Measurements from ENCODE around the gene HOXA3. TPM values are rescaled to one million over a fixed set of nuclear protein-coding genes. Genes with fewer than 3 reads are reported as not detected.

The HOXA3 gene
- total and polyA plus RNA-seq, 9 of the 15 experiments (the other 6 are each of a cell fraction or from before 2014, with no cell fraction given) = 0.04 to 0.13 TPM; not detected in 7

DNA sequence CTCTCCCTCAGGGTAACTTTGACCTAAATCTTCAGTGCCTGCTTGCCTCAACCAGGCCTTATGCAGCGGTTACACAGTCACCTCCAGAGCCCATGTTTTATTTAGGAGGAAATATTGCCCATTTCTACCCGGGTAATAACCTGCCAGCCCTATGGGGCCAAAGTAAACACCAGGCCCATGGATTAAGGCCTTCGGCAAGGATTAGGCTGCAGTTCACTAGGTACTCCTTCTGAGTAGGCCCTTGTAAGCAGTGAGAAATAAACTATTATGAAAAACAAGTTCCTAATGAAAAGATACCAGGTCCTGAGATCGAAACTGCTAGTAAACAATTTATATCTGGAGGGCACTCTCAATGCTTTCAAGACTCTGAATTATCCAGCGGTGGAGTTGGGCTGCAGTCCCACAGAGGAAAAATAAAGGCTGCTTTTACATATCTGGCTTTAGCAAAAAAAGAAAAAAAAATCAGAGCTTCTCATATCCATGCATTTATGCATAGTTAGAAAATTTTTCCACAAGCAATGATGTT, 25.5 kb upstream of the HOXA3 start:
- H3K79me2 ChIP-seq (ENCODE audit: control insufficient read depth, insufficient read depth, low read length) = no peaks in the 10 kb centered on the region
- TF ChIP-seq DIDO1 (tag; IDR thresholded peaks at IDR 0.05; ENCODE audit: low read depth) (no peak), ZNF384 (IDR thresholded peaks at IDR 0.05; ENCODE audit: low read depth, low read length) (no peak), ZNF184 (CRISPR knock-in tag; IDR thresholded peaks at IDR 0.05) (no peak), GATA2 (CRISPR knock-in tag; IDR thresholded peaks at IDR 0.05) (no peak), TCF7L2 (IDR thresholded peaks at IDR 0.05; ENCODE audit: low read depth, low read length) (no peak), XRCC5 (IDR thresholded peaks at IDR 0.05; ENCODE audit: low read depth, low read length) (no peak), NFIX (CRISPR knock-in tag; IDR thresholded peaks at IDR 0.05; ENCODE audit: low read depth) (no peak), EGR1 (conservative IDR thresholded peaks at IDR 0.05) (no peak), ZNF23 (CRISPR knock-in tag; IDR thresholded peaks at IDR 0.05) (no peak), ZNF695 (CRISPR knock-in tag; IDR thresholded peaks at IDR 0.05) (no peak), FOXM1 (IDR thresholded peaks at IDR 0.05; ENCODE audit: low read depth) (no peak), FOXM1 (CRISPR knock-in tag; IDR thresholded peaks at IDR 0.05; ENCODE audit: low read depth) (no peak), OTX1 (CRISPR knock-in tag; IDR thresholded peaks at IDR 0.05) (no peak), FOS (IDR thresholded peaks at IDR 0.05; ENCODE audit: extremely low read depth, insufficient read length) (no peak), HDAC3 (IDR thresholded peaks at IDR 0.05; ENCODE audit: borderline replicate concordance, partially characterized antibody) (no peak), ZNF316 (IDR thresholded peaks at IDR 0.05) (no peak), SRF (CRISPR knock-in tag; IDR thresholded peaks at IDR 0.05) (no peak), ZNF668 (CRISPR knock-in tag; IDR thresholded peaks at IDR 0.05) (no peak), SIX5 (IDR thresholded peaks at IDR 0.05; ENCODE audit: borderline replicate concordance in 1 of 2, insufficient read depth in 1 of 2, low read depth in 1 of 2, low read length in 2 of 2) (no peak)
- TF ChIP-seq, protein P1, sequence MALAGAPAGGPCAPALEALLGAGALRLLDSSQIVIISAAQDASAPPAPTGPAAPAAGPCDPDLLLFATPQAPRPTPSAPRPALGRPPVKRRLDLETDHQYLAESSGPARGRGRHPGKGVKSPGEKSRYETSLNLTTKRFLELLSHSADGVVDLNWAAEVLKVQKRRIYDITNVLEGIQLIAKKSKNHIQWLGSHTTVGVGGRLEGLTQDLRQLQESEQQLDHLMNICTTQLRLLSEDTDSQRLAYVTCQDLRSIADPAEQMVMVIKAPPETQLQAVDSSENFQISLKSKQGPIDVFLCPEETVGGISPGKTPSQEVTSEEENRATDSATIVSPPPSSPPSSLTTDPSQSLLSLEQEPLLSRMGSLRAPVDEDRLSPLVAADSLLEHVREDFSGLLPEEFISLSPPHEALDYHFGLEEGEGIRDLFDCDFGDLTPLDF (CRISPR knock-in tag; IDR thresholded peaks at IDR 0.05) = no peak
- DNase-seq (ENCODE audit: extremely low read depth in 1 of 4, low spot score in 3 of 4) (no peak), FAIRE-seq (no peak), ATAC-seq (no peak)
- WGBS (ENCODE audit: insufficient coverage, low coverage, missing lambda C conversion rate) = 3% methylated on average over 5 of the region's 5 CpGs
- POLR2A ChIA-PET = no interaction called here
- in situ Hi-C loops (cut with MboI) = no loop called here
- no peak overlapping the region for H3K27ac ChIP-seq (ENCODE audit: extremely low read depth, low read depth, low read length)
- no peak overlapping the region for H3K4me3 ChIP-seq
- no peaks in the 10 kb centered on the region for H3K9me1 ChIP-seq (ENCODE audit: control insufficient read depth, insufficient read depth, low read length)
- no TSS peak for BruUV-seq (replicated peaks)
- peaks cover 29 to 73% of the 10 kb centered on the region in 2 experiments for H3K27me3 ChIP-seq (ENCODE audit: control insufficient read depth in 2 of 2, insufficient read depth in 2 of 2, low read length in 2 of 2)
- no peak overlapping the region for H3K9ac ChIP-seq (ENCODE audit: insufficient read depth in 1 of 2, low read depth in 2 of 2, low read length in 2 of 2)
- H2AFZ ChIP-seq (ENCODE audit: low read depth, low read length) = no peak overlapping the region
- intact Hi-C loops (cut with micrococcal nuclease) = no loop called here
- H3K9me3 ChIP-seq (replicated peaks; ENCODE audit: control insufficient read depth, insufficient read depth, low read depth, low read length) = no peaks in the 10 kb centered on the region; the same call in 1 of the 2 replicates
- H3K4me2 ChIP-seq (ENCODE audit: insufficient read depth, low read length) = no peak overlapping the region
- H4K20me1 ChIP-seq (replicated peaks; ENCODE audit: control insufficient read depth, insufficient read depth, low read length) = no peaks in the 10 kb centered on the region
- peaks cover 0 to 7% of the 10 kb centered on the region in 2 experiments; a peak in 1 of 5 replicates for H3K4me1 ChIP-seq (replicated peaks in 1 of 2; ENCODE audit: control insufficient read depth in 2 of 2, insufficient read depth in 2 of 2, low read length in 2 of 2)
- H3K36me3 ChIP-seq (ENCODE audit: control insufficient read depth, insufficient read depth, low read length) = no peaks in the 10 kb centered on the region
- CTCF ChIA-PET (ENCODE audit: low intra/inter-chr PET ratio) = no interaction called here

Measured in K562 (cell line).